ENCODE data around the gene FASLG.

DNA sequence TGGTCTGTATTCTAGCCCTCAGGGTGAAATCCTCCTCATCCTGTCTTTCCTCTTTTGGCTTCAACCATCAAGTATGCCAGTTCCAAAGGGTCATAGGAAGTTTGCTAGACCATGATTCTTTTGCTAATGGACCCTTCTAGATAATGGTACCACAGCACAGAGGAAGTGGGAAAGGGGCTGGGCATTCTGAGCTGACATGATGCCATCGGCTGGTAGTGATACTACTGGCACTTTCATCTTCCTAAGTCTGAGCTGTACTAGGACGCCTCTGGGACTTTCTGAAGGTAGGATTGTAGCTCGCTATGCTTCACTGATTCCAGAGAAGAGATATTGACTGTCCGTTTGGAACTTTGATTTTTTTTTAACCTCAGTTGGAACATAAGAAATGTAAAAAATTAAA lies 11.4 kb downstream of the FASLG start:
- TF ChIP-seq POLR2A (IDR thresholded peaks at IDR 0.05) (no peak), POLR2AphosphoS5 (IDR thresholded peaks at IDR 0.05) (no peak)
- TF ChIP-seq, protein P1, sequence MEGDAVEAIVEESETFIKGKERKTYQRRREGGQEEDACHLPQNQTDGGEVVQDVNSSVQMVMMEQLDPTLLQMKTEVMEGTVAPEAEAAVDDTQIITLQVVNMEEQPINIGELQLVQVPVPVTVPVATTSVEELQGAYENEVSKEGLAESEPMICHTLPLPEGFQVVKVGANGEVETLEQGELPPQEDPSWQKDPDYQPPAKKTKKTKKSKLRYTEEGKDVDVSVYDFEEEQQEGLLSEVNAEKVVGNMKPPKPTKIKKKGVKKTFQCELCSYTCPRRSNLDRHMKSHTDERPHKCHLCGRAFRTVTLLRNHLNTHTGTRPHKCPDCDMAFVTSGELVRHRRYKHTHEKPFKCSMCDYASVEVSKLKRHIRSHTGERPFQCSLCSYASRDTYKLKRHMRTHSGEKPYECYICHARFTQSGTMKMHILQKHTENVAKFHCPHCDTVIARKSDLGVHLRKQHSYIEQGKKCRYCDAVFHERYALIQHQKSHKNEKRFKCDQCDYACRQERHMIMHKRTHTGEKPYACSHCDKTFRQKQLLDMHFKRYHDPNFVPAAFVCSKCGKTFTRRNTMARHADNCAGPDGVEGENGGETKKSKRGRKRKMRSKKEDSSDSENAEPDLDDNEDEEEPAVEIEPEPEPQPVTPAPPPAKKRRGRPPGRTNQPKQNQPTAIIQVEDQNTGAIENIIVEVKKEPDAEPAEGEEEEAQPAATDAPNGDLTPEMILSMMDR (IDR thresholded peaks at IDR 0.05 in 8 of 11, conservative IDR thresholded peaks at IDR 0.05 in 3 of 11), result no peak
